ENCODE measurements around the gene CFAP46.
A peak's percentile ranks its signal among the peaks of the same experiment; 100 is the strongest.

Gene CFAP46

DNA sequence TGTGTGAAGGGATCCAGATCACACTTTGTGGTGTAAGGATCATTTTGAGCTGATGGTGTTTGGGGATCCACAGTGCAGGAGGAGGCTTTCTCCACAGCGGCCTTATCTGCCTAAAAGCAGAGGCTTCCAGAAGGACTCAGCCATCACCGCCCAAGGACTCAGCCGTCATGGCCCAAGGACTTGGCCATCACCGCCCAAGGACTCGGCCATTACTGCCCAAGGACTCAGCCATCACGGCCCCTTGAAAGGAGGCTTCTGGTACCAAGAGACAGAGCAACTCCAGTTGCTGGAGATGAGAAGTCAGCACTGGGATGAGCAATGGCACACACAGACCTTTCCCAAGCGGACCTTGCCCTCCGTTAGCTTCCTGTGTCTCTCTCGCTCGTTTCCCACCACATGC lies 6.0 kb upstream of the CFAP46 start:
- DNase-seq (ENCODE audit: low spot score): no peak
- H3K18ac ChIP-seq (ENCODE audit: low read length): no peak overlapping the region
- no peaks in the 10 kb centered on the region for H3K79me1 ChIP-seq (ENCODE audit: low read depth, low read length)
- H4K91ac ChIP-seq (ENCODE audit: low read depth, low read length, poor library complexity): no peak overlapping the region
- no peak overlapping the region for H3K4ac ChIP-seq (ENCODE audit: low read length)
- peaks cover 0 to 62% (median 0%) of the 10 kb centered on the region in 3 experiments for H3K27me3 ChIP-seq (ENCODE audit: control insufficient read depth in 3 of 3, insufficient read depth in 3 of 3, low read depth in 1 of 3, low read length in 3 of 3)
- H3K14ac ChIP-seq (ENCODE audit: low read length): no peak overlapping the region
- H2BK12ac ChIP-seq (ENCODE audit: low read length): no peak overlapping the region
- H3K9ac ChIP-seq (ENCODE audit: low read depth, low read length, poor library complexity): peak overlapping the region; percentile 9
- no peak overlapping the region for H3K4me2 ChIP-seq (ENCODE audit: insufficient read depth, low read length, poor library complexity, severe bottlenecking)
- WGBS, 2 donors (ENCODE audit: extremely low coverage in 2 of 2, insufficient read length in 2 of 2, insufficient replicate concordance in 1 of 2): no CpG with 5 or more reads among the region's 10 CpGs
- no peak overlapping the region for H3K4me3 ChIP-seq (ENCODE audit: low read length in 2 of 2)
- H3K4me1 ChIP-seq (ENCODE audit: control insufficient read depth in 2 of 2, insufficient read depth in 1 of 2, low read depth in 1 of 2, low read length in 2 of 2): peaks cover 0 to 2% of the 10 kb centered on the region in 2 donors
- H2AFZ ChIP-seq (ENCODE audit: low read length): no peak overlapping the region
- no peak overlapping the region for H2AK5ac ChIP-seq (ENCODE audit: low read depth, low read length)
- H3K9me3 ChIP-seq (replicated peaks in 1 of 2; ENCODE audit: control insufficient read depth in 2 of 2, insufficient read depth in 1 of 2, low read depth in 1 of 2, low read length in 2 of 2): peaks cover 0 to 4% of the 10 kb centered on the region in 2 donors
- no peak overlapping the region for H2BK120ac ChIP-seq (ENCODE audit: low read depth, low read length)
- H3K27ac ChIP-seq (replicated peaks; ENCODE audit: low read length): no peak overlapping the region
- no peak overlapping the region for H2BK15ac ChIP-seq (ENCODE audit: low read length)
- H3K36me3 ChIP-seq (replicated peaks in 1 of 2; ENCODE audit: control insufficient read depth in 2 of 2, insufficient read depth in 2 of 2, low read length in 2 of 2): no peaks in the 10 kb centered on the region
- H3K23ac ChIP-seq (ENCODE audit: low read depth, low read length, poor library complexity): no peak overlapping the region
- no peak overlapping the region for H4K8ac ChIP-seq (ENCODE audit: low read depth, low read length)
- H2BK5ac ChIP-seq (ENCODE audit: low read length): no peak overlapping the region

DNA sequence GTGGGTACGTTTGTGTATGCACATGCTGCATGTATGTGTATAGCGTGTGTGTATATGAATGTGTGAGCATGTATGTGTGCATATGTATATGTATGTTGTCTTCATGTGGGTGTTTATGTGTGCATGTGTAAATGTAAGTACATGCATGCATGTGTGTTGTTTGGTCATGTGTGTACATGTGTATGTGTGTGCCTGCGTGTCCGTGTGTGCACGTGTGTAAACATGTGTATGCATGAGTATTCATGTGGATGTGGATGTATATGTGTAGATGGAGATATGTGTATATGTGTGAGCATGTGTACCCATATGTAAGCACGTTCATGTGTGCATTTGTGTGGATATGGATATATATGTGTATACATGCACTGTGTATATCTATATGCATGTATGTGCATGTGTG lies 5.5 kb upstream of the CFAP46 start:
- WGBS, 2 donors (ENCODE audit: extremely low coverage in 2 of 2, insufficient read length in 2 of 2, insufficient replicate concordance in 1 of 2): no CpG with 5 or more reads among the region's 6 CpGs
- H3K27ac ChIP-seq (replicated peaks; ENCODE audit: low read length): no peak overlapping the region
- no peak overlapping the region for H3K4me2 ChIP-seq (ENCODE audit: insufficient read depth, low read length, poor library complexity, severe bottlenecking)

DNA sequence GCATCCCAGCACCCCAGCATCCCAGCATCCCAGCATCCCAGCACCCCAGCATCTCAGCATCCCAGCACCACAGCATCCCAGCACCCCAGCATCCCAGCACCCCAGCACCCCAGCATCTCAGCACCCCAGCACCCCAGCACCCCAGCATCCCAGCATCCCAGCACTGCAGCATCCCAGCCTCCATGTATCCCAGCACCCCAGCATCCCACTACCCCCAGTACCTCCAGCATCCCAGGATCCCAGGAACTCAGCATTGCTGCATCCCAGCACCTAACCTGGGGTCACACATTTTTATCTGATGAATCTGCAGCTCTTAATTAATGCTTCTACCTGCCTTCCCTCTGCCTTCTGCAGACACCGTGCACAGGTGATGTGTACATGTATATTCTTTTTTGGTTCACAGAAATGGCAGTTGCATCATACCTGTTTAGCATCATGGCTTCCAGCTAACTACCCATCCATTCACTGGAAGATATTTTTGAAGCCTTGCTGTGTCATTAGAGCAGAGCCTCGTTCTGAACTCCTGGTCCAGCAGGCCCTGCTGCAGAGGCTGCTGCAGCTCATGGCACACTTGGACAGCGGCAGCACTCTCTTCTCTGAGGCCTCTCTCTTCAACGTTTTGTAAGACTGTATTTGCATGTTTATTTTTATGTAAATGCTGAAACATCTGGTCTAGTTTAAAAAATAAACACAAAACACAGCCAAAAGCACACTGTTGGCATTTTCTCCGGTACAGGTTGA lies 4.6 kb upstream of the CFAP46 start:
- Histone ChIP-seq H3K4me2 (ENCODE audit: insufficient read depth, low read length, poor library complexity, severe bottlenecking) (no peak overlapping the region), H3K79me1 (ENCODE audit: low read depth, low read length) (no peaks in the 10 kb centered on the region), H4K91ac (ENCODE audit: low read depth, low read length, poor library complexity) (no peak overlapping the region), H3K14ac (ENCODE audit: low read length) (no peak overlapping the region), H2BK120ac (ENCODE audit: low read depth, low read length) (no peak overlapping the region), H4K8ac (ENCODE audit: low read depth, low read length) (no peak overlapping the region), H2BK5ac (ENCODE audit: low read length) (no peak overlapping the region), H3K23ac (ENCODE audit: low read depth, low read length, poor library complexity) (no peak overlapping the region), H2BK15ac (ENCODE audit: low read length) (no peak overlapping the region), H3K18ac (ENCODE audit: low read length) (no peak overlapping the region), H2AFZ (ENCODE audit: low read length) (no peak overlapping the region), H2AK5ac (ENCODE audit: low read depth, low read length) (no peak overlapping the region), H3K27ac (replicated peaks; ENCODE audit: low read length) (no peak overlapping the region), H3K4me1 (ENCODE audit: control insufficient read depth in 2 of 2, insufficient read depth in 1 of 2, low read depth in 1 of 2, low read length in 2 of 2) (peaks cover 2 to 5% of the 10 kb centered on the region in 2 donors), H2BK12ac (ENCODE audit: low read length) (no peak overlapping the region), H3K9ac (ENCODE audit: low read depth, low read length, poor library complexity) (no peak overlapping the region), H3K9me3 (replicated peaks in 1 of 2; ENCODE audit: control insufficient read depth in 2 of 2, insufficient read depth in 1 of 2, low read depth in 1 of 2, low read length in 2 of 2) (peaks cover 0 to 4% of the 10 kb centered on the region in 2 donors), H3K4me3 (ENCODE audit: low read length in 2 of 2) (no peak overlapping the region), H3K4ac (ENCODE audit: low read length) (no peak overlapping the region), H3K27me3 (ENCODE audit: control insufficient read depth in 3 of 3, insufficient read depth in 3 of 3, low read depth in 1 of 3, low read length in 3 of 3) (peaks cover 0 to 49% (median 0%) of the 10 kb centered on the region in 3 experiments), H3K36me3 (replicated peaks in 1 of 2; ENCODE audit: control insufficient read depth in 2 of 2, insufficient read depth in 2 of 2, low read length in 2 of 2) (no peaks in the 10 kb centered on the region)
- no peak for DNase-seq (ENCODE audit: low spot score)
- no CpG with 5 or more reads among the region's 5 CpGs for WGBS, 2 donors (ENCODE audit: extremely low coverage in 2 of 2, insufficient read length in 2 of 2, insufficient replicate concordance in 1 of 2)

More for the DNA sequence above, 5.5 kb upstream of the CFAP46 start:
- H3K4me3 ChIP-seq (ENCODE audit: low read length in 2 of 2): no peak overlapping the region
- H3K4ac ChIP-seq (ENCODE audit: low read length): no peak overlapping the region
- peaks cover 0 to 57% (median 0%) of the 10 kb centered on the region in 3 experiments for H3K27me3 ChIP-seq (ENCODE audit: control insufficient read depth in 3 of 3, insufficient read depth in 3 of 3, low read depth in 1 of 3, low read length in 3 of 3)
- H2BK12ac ChIP-seq (ENCODE audit: low read length): no peak overlapping the region
- H3K79me1 ChIP-seq (ENCODE audit: low read depth, low read length): no peaks in the 10 kb centered on the region
- no peaks in the 10 kb centered on the region for H3K36me3 ChIP-seq (replicated peaks in 1 of 2; ENCODE audit: control insufficient read depth in 2 of 2, insufficient read depth in 2 of 2, low read length in 2 of 2)
- no peak overlapping the region for H3K23ac ChIP-seq (ENCODE audit: low read depth, low read length, poor library complexity)
- H2BK5ac ChIP-seq (ENCODE audit: low read length): no peak overlapping the region
- no peak overlapping the region for H3K18ac ChIP-seq (ENCODE audit: low read length)
- no peak overlapping the region for H2AFZ ChIP-seq (ENCODE audit: low read length)
- H3K9ac ChIP-seq (ENCODE audit: low read depth, low read length, poor library complexity): no peak overlapping the region
- H2BK120ac ChIP-seq (ENCODE audit: low read depth, low read length): no peak overlapping the region
- no peak overlapping the region for H3K14ac ChIP-seq (ENCODE audit: low read length)
- H3K4me1 ChIP-seq (ENCODE audit: control insufficient read depth in 2 of 2, insufficient read depth in 1 of 2, low read depth in 1 of 2, low read length in 2 of 2): peaks cover 0 to 3% of the 10 kb centered on the region in 2 donors
- H3K9me3 ChIP-seq (replicated peaks in 1 of 2; ENCODE audit: control insufficient read depth in 2 of 2, insufficient read depth in 1 of 2, low read depth in 1 of 2, low read length in 2 of 2): peaks cover 0 to 4% of the 10 kb centered on the region in 2 donors
- no peak for DNase-seq (ENCODE audit: low spot score)
- no peak overlapping the region for H2BK15ac ChIP-seq (ENCODE audit: low read length)
- H4K91ac ChIP-seq (ENCODE audit: low read depth, low read length, poor library complexity): no peak overlapping the region
- H2AK5ac ChIP-seq (ENCODE audit: low read depth, low read length): no peak overlapping the region
- no peak overlapping the region for H4K8ac ChIP-seq (ENCODE audit: low read depth, low read length)

GRCh38 chr10:132946311-132946710 lies 3.9 kb upstream of the CFAP46 start:
- Histone ChIP-seq H3K4me1 (ENCODE audit: control insufficient read depth in 2 of 2, insufficient read depth in 1 of 2, low read depth in 1 of 2, low read length in 2 of 2) (peaks cover 5 to 7% of the 10 kb centered on the region in 2 donors), H3K36me3 (replicated peaks in 1 of 2; ENCODE audit: control insufficient read depth in 2 of 2, insufficient read depth in 2 of 2, low read length in 2 of 2) (no peaks in the 10 kb centered on the region), H2AK5ac (ENCODE audit: low read depth, low read length) (no peak overlapping the region), H2BK15ac (ENCODE audit: low read length) (peak overlapping the region; percentile 62), H2BK12ac (ENCODE audit: low read length) (no peak overlapping the region), H3K4me2 (ENCODE audit: insufficient read depth, low read length, poor library complexity, severe bottlenecking) (no peak overlapping the region), H2AFZ (ENCODE audit: low read length) (no peak overlapping the region), H3K18ac (ENCODE audit: low read length) (peak overlapping the region; percentile 46), H3K27me3 (ENCODE audit: control insufficient read depth in 3 of 3, insufficient read depth in 3 of 3, low read depth in 1 of 3, low read length in 3 of 3) (peaks cover 0 to 42% (median 0%) of the 10 kb centered on the region in 3 experiments), H2BK5ac (ENCODE audit: low read length) (no peak overlapping the region), H3K9ac (ENCODE audit: low read depth, low read length, poor library complexity) (no peak overlapping the region), H3K79me1 (ENCODE audit: low read depth, low read length) (no peaks in the 10 kb centered on the region), H3K4ac (ENCODE audit: low read length) (no peak overlapping the region), H4K8ac (ENCODE audit: low read depth, low read length) (no peak overlapping the region), H3K4me3 (ENCODE audit: low read length in 2 of 2) (no peak overlapping the region), H3K9me3 (replicated peaks in 1 of 2; ENCODE audit: control insufficient read depth in 2 of 2, insufficient read depth in 1 of 2, low read depth in 1 of 2, low read length in 2 of 2) (peaks cover 0 to 4% of the 10 kb centered on the region in 2 donors), H2BK120ac (ENCODE audit: low read depth, low read length) (no peak overlapping the region), H3K27ac (replicated peaks; ENCODE audit: low read length) (no peak overlapping the region), H3K23ac (ENCODE audit: low read depth, low read length, poor library complexity) (peak overlapping the region; percentile 31), H3K14ac (ENCODE audit: low read length) (no peak overlapping the region), H4K91ac (ENCODE audit: low read depth, low read length, poor library complexity) (no peak overlapping the region)
- DNase-seq (ENCODE audit: low spot score): no peak
- WGBS, 2 donors (ENCODE audit: extremely low coverage in 2 of 2, insufficient read length in 2 of 2, insufficient replicate concordance in 1 of 2): no CpG with 5 or more reads among the region's 9 CpGs

All from neuronal stem cell (in vitro differentiated cells).